ENCODE data around the gene ARHGAP9.
"Not testable (repeated sequence)": the region's sequence is repeated elsewhere in the genome, so short reads cannot be mapped to it uniquely, and the experiment has no call there.

The ARHGAP9 gene
- total RNA-seq = 46.2 to 263 (median 131) reads per million in 3 experiments

DNA sequence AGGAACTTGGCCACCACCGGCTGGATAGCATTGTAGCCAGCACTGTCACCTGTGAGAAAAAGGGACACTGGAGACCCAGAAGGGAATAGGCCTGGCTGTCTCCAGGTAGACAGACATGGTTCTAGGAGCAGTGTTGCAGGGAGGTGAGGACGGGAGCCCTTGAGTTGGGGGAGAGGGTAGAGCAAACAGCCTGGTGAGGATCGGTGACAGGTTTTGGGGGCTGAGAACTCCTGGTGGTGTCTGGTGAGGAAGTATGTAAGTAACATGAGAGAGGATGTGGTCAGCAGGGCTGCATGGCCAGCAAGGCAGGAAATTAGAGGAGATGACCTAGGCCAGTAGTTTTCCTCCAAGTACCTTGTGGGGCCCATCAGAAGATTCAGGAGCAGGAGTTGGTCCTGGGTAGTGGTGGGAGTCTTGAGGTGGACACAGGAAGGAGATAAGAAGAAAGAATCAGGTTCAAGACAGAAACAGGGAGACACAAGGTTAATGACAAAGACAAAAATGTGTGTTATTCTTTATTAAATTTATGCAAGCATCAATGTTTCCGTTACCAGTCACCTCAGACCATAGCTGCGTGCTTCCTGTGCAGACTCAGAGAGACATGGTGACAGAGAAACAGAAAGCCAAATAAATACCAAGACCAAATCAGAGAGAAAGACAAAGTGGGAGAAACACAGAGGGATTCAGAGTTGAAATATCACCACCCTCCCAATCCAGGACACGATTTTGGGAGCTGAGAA, at the start of gene ARHGAP9:
Gene ARHGAP9 (minus strand): TSS at position 491 of the 740 bp plus-strand sequence. CDS start 460 bp downstream, at position 31.
- DNase-seq = peak; percentile 85

DNA sequence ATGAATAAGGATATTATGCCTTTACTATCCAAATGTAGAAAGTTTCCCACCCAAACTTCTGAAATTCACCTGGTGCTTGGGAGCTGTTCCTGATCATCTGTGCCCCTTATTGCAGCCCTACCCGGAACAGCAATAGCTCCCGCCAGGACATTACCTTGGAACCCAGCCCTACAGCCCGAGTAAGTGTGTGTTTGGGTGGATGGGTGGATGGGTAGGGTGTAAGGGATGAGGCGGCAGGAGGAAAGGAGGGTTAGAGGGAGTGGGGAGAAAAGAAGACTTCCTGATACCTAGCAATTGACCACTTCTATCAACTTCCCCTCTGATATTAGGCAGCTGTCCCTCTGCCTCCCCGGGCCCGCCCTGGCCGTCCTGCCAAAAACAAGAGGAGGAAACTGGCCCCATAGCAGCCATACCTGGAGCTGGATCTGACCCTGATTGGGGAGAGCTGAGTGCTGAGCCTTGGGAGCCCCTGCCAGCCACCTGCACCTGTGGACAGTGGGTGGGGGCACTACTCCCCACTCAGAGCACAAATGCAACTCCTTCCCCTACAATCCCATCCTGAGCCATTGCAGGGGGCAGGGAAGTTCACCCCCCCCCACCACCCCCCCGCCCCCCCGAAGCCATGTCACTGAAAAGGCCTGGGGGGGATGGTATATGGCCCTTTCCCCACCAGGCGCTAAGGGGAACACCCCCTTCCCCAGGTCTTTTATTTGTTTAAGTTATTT, 49.3 kb upstream of the ARHGAP9 start:
- DNase-seq = no peak

- no peak for DNase-seq
Measured at GRCh38 chr12:57528176-57528575, 48.5 kb upstream of the ARHGAP9 start.

- no peak for DNase-seq
Measured at GRCh38 chr12:57527184-57527583, 47.5 kb upstream of the ARHGAP9 start.

DNA sequence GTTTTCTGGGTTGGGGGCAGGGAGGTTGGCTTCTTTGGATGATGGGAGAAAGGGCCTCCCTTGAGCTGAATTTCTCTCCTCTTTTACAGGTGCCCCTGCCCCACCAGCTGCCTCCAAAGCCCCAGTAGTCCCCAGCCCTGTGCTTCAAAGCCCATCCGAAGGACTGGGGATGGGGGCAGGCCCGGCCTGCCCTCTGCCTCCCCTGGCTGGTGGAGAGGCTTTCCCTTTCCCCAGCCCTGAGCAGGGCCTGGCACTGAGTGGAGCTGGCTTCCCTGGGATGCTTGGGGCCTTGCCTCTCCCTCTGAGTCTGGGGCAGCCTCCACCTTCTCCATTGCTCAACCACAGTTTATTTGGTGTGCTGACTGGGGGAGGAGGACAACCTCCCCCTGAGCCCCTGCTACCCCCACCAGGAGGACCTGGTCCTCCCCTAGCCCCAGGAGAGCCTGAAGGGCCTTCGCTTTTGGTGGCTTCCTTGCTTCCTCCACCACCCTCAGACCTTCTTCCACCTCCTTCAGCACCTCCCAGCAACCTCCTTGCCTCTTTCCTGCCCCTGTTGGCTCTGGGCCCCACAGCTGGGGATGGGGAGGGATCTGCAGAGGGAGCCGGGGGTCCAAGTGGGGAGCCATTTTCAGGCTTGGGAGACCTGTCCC, 46.9 kb upstream of the ARHGAP9 start:
- no peak for DNase-seq

DNA sequence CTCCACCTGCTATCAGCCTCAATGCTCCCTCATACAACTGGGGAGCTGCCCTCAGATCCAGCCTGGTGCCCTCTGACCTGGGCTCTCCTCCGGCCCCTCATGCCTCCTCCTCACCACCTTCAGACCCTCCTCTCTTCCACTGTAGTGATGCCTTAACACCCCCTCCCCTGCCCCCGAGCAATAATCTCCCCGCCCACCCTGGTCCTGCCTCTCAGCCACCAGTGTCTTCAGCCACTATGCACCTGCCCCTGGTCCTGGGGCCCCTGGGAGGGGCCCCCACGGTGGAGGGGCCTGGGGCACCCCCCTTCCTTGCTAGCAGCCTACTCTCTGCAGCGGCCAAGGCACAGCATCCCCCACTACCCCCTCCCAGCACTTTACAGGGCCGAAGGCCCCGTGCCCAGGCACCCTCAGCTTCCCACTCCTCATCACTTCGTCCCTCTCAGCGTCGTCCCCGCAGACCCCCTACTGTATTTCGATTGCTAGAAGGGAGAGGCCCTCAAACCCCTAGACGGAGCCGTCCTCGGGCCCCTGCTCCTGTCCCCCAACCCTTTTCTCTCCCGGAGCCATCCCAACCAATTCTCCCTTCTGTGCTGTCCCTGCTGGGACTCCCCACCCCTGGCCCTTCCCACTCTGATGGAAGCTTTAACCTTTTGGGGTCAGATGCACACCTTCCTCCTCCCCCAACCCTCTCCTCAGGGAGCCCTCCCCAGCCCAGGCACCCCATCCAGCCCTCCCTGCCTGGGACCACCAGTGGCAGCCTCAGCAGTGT, 46.1 kb upstream of the ARHGAP9 start:
- DNase-seq = no peak

DNA sequence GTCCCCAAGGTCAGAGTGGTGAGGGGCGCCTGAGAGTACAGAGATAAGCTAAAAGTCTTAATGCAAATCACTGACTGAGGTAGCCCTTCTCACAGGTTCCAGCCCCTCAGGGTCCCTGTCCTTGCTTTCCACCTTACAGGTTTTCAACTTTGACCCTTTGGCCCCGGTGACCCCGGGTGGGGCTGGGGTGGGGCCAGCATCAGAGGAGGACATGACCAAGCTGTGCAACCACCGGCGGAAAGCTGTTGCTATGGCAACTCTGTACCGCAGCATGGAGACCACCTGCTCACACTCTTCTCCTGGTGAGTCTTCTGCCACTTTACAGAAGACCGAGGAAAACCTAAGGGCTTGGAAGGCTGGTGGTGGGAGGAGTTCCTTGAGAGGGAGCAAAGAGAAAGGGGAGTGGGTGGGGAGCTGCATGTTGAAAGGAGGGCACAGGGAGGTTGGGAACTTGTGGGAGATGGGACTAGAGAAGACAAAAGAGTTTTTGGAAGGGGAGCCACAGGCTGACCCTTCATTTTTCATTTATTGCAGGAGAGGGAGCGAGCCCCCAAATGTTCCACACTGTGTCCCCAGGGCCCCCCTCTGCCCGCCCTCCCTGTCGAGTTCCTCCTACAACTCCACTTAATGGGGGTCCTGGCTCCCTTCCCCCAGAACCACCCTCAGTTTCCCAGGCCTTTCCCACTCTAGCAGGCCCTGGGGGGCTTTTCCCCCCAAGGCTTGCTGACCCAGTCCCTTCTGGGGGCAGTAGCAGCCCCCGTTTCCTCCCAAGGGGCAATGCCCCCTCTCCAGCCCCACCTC, 45.3 kb upstream of the ARHGAP9 start:
- no peak for DNase-seq

GRCh38 chr12:57523706-57524614, 44.3 kb upstream of the ARHGAP9 start:
- no peak for DNase-seq

DNA sequence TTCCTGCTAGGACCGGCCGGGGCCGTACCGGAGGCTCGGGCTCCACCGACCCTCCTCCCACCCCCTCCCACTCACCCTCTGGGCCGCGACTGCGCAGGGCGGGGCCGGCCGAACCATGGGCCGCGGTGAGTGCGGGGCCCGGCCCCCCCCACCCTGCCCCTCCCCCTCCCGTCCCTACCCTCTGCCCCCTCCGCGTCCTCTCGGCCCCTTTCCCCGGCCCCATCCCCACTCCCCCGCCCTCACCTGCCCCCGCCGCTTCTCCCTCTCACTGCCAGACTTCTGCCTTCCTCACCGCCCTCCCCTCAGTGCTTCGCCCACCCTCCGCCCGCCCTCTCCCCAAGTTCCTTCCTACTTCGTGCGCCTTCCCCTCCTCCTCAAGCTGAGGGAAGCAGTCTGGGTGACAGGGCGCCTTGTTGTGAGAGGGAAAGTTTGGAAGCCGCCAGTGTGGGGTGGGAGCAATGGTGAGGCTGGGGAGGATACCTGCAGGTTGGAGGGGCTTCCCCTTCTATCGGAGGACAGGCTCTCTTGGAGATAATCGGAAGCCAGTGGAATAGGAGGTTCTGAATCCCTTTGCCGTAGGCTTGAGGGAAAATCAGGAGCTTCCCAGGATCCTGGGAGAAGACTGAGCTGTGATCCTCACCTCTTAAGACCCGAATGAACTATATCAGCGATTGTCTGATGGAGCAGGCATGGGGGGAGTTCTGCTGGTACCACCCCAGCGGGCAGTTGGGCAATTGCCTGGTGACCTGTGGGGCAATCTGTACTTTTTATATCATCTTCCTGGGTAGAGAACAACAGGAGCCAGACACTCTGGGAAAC, 43.4 kb upstream of the ARHGAP9 start:
- DNase-seq = no peak

DNA sequence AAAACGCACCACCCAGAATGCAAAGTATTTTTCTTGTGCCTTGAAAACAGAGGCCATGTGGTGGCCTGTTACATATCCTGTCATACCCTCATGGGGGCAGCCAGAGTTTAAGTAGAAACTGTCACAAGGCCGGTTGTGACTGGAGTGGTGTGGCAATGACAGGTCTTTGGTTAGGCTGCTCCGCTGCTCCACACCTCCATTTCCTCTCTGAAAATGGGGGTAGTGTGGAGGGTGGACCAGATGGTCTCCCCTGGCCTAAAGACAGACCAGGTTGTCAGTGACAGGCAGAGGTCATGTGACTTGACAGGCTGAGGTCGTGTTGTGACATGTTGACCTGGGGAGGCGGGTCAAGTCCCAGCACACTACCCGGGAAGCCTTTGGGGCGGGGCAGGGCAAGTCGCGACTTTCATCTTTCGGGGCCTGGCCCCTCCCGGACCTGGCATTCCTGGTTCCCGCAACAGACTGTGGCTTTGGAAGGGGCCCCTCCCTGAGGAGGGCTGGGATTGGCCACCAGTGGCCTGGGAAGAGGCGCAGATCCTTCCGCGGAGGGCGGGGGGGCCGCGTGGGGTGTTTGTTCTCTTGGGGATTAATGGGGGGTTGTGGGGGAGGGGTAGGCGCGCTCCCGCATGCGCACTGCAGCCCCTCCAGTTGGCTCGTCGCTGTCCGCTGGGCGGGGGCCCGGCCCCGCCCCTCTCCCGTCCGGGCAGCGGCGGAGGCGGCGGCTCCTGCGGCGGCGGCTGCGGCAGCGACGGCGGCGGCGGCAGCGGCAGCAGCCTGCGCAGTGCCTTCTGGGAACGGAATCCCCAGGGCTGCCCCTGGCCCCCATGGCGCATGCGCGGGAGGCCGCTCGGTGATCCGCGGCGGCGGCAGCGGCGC, 42.6 kb upstream of the ARHGAP9 start, which contains the start of gene MBD6:
Gene MBD6 (plus strand): TSS at position 814 of the 876 bp plus-strand sequence. CDS start 1,480 bp downstream, outside the sequence.
- peak; percentile 90 for DNase-seq

GRCh38 chr12:57521525-57522010, 41.9 kb upstream of the ARHGAP9 start:
- DNase-seq = no peak

DNA sequence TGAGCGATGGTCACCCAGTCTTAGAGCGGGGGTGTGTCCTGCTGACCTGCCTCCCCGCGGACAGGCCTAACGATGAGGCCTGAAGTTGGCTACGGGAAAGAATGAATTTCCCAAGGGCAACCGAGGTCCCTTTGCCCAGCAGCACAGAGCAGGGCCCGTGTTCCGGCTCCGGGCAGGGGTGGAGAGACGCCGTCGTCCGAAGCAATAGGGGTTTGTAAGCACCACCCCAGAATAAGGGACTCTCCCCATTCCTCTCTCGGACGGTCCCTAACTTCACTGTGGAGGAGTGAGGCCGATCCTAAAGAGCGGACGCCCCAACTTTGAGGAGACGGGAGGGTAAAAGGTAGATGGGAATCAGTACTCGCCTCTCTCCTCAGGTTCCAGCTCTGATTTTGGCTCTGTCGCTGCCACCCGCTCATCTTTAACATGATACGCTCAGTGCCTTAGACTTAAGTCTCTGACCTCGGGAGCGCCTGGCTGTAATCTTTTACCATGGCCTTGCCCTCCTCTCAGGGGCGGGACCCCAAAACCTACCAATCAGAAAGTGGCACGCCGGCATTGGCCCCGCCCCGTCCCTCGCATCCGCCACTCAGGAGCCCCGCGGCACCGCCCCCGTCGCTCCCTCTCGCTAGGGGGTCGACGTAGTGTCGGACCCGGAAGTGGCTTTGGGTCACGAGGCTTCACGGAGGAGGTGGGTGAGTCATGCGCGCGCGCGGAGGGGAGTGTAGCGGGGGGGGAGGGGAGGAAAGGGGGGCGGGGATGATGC, 40.6 kb upstream of the ARHGAP9 start, which contains the start of gene DDIT3:
Gene DDIT3 (minus strand): TSS at position 462 of the 766 bp plus-strand sequence. CDS start 3,108 bp downstream, outside the sequence.
- DNase-seq = peak; percentile 99

- peak; percentile 21 for DNase-seq
Measured at GRCh38 chr12:57519796-57520052, 40.1 kb upstream of the ARHGAP9 start.

DNA sequence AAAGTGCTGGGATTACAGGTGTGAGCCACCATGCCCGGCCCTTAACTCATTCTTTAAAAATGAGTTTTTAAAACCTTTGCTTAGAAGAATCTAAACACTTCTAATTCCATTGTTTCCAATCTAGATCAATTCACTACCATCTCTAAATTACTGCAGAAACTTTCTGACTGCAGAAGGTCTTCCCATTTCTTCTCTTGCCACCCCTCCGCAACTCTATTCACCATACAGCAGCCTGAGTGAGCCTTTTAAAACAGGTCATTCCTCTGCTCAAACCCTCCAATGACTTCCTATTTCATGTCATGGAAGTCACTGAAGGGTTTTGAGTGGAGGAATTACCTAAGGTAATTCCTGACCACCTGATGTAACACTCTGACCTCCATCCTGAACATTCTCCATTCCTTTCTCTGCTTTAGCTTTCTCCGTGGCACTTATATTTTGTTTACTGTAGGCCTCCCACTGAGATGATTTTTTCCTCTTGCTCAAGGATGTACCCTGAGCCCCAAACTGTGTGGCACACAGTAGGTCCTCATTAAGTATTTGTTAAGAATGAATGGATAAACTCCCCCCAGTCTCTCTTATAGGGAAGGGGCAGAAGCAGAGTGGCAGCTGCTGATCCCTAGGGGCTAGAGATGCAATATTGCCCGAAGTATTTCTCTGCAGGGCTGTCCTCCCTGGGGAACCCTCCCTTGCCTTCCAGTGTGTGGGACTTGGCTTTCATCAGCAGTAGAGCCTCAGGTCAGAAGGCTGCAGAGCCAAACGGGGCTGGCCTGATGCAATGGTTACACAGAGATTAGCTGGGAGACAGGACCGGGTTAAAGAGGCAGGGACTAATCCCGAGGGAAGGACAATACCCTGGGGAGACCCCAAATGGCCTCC, 39.5 kb upstream of the ARHGAP9 start:
- no peak for DNase-seq

- DNase-seq = no peak
Measured at GRCh38 chr12:57518176-57518919, 38.7 kb upstream of the ARHGAP9 start.

DNA sequence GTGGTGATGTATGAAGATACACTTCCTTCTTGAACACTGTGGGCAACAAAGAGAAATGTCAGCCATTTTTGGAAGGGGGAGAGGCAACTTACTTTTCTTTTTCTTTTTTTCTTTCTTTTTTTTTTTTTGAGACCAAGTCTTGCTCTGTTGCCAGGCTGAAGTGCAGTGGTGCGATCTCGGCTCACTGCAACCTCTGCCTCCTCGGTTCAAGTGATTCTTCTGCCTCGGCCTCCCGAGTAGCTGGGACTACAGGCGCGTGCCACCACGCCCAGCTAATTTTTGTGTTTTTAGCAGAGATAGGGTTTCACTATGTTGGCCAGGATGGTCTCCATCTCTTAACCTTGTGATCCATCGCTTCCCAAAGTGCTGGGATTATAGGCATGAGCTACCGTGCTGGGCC, 38.1 kb upstream of the ARHGAP9 start:
- not testable (repeated sequence) for DNase-seq
